Right renal cortex interstitium (tissue), 3 donors: Measurements from ENCODE around the gene ATP8B3. TPM values are rescaled to one million over a fixed set of nuclear protein-coding genes. Genes with fewer than 3 reads are reported as not detected.
"Not testable (repeated sequence)": the region's sequence is repeated elsewhere in the genome, so short reads cannot be mapped to it uniquely, and the experiment has no call there.

ENCODE experiments used
- DNase-seq, 3 donors: peaks; one replicate each; pipeline ENCODE4 v3.0.0-alpha.2; 2013; ENCODE audit warnings: low read depth in 3 of 3, low spot score in 2 of 3
- polyA plus RNA-seq, 3 donors: library from polyadenylated mRNA; unstranded; fragments of 120-200 nt; gene quantifications; one replicate each; pipeline ENCODE4 v1.2.1, GENCODE V29; 2013; ENCODE audit not compliant: insufficient read length in 3 of 3

The ATP8B3 gene
- polyA plus RNA-seq, 3 donors, result 0.45 to 0.65 (median 0.62) TPM

DNA sequence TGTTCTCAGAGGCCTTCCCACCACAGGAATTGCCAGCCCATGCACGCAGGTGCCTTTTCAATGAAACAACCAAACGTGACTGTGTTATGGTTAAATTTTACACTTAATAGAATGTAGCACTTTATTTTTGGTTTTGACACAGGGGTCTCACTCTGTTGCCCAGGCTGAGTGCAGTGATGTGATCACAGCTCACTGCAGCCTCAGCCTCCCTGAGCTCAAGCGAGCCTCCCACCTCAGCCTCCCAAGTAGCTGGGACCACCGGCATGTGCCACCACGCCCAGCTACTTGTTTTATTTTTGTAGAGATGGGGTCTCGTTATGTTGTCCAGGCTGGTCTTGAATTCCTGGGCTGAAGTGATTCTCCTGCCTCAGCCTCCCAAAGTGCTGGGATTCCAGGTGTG, 7.2 kb downstream of the ATP8B3 start:
- no peak for DNase-seq

DNA sequence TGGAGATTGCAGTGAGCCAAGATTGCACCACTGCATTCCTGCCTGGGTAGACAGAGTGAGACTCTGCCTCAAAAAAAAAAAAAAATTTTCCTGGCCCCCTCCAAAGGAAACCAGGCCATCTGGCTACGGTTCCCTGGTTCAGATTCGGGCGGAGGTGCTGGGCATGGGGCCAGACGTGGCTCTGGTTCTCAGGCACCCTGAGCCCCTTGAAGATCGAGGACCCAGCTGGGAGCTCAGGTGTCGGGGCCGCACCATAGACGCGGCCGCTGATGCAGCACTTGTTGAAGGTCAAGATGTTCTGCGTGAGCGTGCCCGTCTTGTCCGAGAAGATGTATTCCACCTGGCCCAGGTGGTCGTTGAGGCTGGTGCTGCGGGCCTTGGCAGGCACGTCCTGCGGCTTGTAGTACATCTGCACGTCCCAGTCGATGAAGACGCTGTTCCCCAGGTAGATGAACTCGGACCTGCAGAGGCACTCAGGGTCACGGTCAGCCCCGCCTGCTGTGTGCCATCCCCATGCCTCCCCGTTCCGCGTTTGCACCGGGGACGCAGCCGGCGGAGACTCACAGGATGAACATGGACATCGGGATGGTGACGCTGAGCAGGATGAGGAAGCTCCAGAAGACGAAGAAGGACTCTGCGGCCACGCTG, 12.3 kb downstream of the ATP8B3 start:
- DNase-seq, result no peak

DNA sequence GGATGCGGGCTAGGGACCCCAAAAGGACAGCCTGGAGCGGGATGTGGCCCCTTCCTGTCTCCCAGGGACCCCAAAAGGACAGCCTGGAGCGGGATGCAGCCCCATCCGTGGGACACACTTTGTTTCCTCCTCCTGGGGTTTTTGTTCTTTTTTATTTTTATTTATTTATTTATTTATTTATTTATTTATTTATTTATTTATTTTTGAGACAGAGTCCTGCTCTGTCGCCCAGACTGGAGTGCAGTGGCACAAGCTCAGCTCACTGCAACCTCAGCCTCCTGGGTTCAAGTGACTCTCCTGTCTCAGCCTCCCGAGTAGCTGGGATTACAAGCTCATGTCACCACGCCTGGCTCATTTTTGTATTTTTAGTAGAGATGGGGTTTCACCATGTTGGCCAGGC, 14.8 kb downstream of the ATP8B3 start:
- not testable (repeated sequence) for DNase-seq

DNA sequence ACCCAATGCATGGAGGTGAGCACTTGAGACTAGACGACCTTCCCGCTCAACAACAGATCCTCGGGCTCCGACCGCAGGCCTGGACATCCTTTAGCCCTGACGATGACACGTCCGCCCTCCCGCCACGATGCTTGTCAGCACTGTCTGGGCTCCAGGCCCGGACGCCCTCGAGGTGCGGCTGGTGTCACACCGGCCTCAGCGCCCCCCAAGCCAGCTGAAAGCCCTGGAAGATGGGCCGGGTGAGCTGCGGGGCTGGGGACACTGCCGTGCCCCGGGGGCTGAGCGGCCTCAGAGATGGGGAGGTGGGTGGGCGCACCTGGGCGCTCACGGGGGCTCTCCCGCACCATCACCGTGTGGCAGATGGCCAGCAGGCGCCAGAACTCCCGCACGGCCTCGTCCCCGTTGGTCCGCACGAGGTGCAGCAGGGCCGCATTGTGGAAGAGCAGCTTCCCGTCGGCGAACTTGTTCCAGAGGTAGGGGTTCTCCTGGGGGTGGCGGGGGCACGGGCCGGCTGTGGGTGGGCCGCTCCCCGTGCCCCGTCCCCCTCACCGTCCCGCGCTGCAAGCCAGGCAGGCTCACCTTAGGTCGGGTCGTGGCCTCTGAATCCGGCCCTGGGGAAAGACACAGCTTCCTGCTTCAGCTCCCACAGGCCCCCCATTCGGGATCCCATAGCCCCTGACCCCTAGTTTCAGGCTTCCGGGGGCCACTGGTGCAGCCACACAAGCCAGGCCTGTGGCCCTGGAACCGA, 15.5 kb downstream of the ATP8B3 start:
- DNase-seq, result no peak

DNA sequence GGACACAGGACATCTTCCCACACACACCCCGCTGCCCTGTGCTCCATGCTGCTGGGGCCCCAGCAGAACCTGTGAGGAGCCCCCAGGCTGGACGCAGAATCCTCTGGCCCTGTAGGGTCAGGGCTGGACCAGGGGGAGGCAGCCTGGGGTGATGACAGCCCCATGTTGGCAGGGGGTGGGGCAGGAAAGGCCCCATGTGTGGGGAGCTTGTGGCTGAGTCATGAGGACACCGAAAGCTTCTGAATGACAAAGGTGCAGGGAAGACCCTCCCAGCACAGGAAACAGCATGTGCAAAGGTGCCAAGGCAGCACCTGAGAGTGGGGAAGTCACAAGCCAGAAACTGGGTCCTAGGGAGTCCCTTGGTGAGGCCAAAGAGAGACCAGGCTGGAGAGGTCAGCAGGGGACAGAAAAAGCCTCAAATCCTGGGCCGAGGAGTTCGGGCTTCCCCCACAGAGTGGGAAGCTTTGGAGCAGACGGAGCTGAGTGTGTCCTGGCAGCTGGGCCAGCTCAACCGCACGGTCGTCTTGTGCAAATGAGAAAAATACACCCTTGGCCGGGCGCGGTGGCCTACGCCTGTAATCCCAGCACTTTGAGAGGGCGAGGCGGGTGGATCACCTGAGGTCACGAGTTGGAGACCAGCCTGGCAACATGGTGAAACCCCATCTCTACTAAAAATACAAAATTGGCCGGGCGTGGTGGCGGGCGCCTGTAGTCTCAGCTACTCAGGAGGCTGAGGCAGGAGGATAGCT, 17.5 kb downstream of the ATP8B3 start:
- no peak for DNase-seq

DNA sequence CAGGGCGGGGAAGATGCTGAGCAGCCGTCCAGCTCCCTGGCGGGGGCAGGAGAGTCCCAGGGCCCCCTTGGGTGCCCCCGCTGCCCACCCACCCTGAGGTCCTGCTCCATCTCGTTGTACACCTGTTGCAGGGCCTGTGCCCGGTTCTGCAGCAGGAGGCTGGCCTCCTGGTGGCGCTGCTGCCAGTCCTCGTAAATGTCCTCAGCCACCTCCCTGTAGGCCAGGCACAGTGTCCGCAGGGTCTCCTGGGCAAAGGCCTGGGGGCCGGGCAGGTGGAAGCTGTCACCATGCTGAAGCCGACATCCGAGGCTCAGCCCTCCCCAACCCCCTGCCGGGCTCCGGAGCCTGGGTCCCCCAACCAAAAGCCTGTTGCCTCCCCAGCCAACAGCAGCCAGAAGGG, 20.2 kb downstream of the ATP8B3 start:
- DNase-seq, result no peak

DNA sequence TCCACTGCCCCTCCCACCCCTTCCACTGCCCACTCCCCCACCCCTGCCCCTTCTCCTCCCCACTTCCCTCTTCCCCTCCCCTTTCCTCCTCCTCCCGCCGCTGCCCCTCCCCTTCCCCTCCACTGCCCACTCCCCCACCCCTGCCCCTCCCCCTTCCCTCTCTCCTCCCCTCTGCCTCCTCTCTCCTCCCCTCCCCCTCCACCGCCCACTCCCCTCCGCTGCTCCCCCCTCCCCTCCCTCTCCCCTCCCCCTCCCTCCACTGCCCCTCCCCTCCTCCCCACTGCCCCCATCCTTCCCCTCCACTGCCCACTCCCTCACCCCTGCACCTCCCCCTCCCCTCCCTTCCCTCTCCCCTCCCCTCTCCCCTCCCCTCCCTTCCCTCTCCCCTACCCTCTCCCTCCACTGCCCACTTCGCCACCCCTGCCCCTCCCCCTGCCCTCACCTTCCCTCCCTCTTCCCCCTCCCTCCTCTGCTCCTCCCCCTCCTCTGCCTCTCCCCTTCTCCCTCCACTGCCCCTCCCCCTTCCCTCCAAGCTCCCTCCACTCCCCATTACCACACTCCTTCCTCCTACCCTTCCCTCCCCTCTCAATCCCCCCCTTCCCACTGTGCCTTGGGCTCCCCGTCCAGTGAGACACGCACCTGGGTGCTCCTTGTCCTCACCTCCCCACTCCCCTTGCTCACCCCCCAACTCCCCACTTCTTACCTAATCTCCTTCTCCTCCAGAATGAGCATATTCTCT, 21.9 kb downstream of the ATP8B3 start:
- no peak for DNase-seq

DNA sequence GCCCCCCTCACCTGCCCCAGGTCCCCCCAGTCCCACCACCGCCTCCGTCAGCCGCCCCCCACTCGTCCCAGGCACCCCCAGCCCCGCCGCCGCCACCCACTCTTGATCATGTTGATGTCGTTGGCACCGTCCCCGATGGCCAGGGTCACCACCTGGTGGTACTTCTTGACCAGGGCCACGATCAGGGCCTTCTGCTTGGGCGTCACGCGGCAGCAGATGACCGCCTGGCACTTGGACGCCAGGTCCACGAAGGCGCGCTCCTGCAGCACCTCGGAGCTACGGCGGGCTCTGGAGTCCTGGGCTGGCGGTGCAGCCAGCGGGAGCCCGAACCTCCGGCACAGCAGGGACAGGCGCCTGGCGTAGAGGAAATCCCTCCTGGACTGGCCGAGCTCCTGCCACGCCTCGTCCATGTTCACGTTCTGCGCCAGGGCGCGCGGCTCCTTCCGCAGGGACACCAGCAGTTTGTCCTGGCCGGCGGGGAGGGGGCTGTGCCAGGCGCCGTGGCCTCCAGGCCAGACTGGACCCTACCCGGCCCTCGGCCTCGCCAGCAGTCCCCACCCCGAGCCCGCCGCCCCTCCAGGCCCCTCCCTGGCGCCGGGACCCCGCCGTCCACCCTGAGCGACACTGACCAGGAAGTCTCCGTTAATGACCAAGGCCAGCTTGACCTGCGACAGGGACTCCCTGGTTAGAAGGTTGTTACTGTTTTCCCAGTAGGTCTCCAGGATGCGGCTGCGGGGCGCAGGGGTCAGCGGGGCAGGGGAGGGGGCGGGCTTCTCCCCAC, 22.6 kb downstream of the ATP8B3 start:
- no peak for DNase-seq

DNA sequence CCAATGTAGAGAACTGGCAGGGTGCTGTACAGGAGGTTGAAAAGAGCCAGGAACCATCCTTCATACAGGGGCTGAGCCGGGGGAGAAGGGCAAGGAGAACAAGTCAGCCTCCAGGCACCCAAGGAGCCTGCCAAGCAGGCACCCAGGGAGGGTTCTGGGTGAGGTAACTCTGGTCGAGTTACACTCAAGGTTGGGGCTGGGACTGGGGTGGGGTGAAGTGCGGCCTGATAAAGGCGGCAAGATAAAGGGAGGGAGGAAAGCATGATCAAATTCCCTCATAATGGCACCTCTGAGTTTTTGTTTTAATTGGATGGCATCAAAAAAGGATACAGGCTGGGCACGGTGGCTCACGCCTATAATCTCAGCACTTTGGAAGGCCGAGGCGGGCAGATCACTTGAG, 25.0 kb downstream of the ATP8B3 start:
- no peak for DNase-seq

DNA sequence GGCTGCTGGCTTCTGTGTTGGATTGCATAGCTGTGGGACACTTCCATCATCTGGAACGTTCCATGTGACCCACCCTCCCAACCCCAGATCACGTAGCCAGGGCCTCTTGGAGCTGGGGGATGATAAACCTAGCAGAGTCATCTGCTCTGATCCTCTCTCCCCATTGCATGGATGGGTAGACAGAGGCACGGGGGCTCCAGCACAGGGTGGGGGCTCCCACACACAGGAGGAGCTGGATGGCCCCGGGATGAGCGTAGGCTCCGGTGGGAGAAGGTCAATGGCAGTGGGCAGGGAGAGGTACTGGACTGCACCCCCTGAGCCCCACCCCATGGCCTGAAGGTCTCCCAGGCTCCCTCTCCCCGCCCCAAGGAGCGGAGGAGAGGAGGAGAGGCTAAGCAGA, 25.4 kb downstream of the ATP8B3 start:
- DNase-seq, result no peak

DNA sequence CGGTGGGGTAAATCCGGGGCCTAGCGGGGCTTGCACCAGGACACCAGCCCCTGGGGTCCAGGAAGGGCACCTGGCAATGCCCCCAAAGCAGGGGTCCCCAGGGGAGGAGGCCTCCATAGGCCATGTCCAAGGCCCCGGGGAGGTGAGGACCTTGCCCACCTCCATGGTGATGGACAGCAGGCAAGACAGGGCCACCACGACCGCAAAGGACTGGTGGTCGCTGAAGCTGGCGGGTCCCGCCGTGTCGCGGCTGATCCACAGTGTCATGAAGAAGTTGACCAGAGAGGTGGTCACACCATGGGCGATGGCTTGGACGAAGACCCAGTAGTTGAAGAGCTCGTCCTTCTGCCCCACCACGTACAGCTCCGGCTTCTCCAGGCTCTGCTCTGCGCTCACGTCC, 26.8 kb downstream of the ATP8B3 start:
- no peak for DNase-seq

DNA sequence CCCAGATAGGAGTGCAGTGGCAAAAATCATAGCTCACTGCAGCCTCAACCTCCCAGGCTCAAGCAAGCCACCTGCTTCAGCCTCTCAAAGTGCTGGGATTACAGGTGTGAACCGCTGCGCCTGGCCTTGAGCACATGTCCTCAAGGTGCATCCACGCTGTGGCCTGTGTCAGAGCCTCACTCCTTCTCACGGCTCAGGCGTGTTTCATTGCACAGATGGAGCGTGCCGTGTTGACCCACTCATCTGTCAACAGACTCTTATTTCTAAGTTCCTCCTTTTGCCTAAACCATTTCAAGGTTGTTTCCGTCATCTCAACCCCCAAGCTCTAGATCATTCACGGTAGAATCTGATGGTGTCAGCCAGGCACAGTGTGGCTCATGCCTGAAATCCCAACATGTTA, 28.2 kb downstream of the ATP8B3 start:
- DNase-seq, result no peak

DNA sequence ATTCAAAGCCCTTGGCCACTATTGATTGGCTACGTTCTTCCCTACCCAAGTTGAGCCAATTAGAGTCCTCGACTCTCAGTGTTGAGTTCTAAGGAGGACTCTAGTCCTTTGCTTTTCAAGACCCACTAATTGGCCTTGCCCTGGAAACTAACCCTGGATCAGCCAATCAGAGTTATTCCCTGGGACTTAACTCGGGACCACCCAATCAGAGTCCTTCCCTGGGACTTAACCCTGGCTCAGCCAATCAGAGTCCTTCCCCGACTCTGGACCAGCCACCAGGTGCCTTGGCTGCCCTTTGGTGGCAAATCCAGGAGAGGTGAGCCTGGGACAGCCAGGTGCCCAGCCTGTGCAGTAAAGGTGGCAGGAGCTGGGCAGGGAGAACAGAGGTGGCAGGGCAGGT, 28.7 kb downstream of the ATP8B3 start:
- no peak for DNase-seq

DNA sequence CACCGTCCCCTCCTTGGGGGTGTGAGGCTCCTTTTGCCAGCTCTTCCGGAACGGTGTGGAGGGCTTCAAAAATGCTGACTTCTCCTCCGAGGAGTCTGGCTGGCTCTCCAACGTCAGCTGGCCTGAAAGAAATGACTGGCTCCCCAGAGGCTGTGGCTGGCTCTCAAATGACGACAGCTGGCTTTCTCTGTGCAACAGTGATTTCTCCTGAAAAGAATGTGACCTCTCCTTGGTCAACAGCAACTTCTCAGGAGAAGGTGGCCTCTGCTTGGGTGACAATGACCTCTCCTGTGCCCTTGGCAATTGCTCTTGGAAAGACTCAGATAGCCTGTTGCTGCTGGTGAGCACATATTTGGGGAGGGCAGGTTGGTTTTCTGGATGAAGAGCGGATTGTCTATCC, 29.6 kb downstream of the ATP8B3 start:
- DNase-seq, result no peak

DNA sequence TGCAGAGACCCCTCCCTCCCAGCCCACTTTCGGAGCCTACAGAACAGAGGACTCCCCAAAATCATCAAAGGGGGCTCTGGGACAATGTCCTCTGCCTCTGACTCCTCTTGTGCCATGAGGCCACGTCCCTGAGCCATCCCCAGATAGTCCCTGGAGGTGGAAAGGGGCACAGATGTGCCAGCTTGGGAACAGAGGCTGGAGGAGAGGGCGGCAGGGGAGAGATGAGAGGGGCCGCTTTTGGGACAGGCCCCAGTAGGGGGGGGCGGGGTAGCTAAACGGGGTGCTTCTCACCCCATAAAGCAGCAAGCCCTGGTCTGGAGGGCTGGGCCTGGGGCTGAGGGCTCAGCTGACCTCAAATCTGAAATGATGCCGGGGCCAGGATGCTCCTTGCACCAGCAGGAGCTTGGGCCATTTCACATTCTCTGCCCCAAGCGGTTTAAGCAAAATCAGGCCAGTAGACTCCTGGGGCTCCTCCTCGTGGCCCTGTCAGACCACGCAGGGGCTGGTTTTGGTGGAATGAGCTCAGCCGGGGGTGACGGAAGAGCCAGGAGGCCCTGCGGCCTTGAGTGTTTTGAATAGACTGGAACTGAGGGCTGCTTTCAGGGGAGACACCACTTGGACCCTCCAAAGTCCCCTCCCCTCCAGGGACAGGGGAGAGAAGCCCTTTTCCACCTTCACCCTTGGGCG, 31.7 kb downstream of the ATP8B3 start:
- no peak for DNase-seq

DNA sequence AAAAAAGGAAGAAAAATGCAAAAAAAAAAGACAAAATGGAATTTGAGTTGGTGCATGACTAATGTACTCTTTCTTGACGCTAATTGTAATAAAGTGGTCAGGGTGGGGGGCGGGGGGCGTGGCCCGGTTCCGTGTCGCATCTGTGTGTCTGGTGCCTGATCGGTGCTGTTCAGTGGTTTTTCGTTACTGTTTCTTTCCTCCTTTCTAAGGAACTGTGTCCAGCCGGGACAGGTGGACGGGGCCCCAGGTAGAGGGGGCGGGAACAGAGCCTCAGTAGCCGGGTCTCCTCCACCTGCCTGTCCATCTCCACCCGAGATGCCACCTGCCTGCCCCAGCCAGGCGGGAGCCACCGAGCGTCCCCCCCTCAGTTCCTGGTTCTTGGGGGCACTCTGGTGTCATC, 32.5 kb downstream of the ATP8B3 start:
- DNase-seq, result no peak

DNA sequence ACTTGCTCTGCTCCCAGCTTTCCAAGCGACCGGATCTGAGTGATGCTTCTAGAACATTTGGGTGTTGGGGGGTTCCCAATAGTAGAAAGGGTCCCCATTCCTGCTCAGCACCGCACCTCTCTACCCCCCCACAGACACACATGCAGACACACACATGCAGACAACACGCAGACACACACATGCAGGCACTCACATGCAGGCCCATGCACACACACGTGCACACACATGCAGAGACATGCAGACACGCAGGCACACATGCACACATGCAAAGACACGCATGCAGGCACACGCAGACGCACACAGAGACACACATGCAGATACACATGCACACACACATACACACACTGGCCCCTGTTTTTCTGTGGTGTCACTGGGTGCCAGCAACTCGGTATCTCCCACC, 34.9 kb downstream of the ATP8B3 start:
- DNase-seq, result no peak

DNA sequence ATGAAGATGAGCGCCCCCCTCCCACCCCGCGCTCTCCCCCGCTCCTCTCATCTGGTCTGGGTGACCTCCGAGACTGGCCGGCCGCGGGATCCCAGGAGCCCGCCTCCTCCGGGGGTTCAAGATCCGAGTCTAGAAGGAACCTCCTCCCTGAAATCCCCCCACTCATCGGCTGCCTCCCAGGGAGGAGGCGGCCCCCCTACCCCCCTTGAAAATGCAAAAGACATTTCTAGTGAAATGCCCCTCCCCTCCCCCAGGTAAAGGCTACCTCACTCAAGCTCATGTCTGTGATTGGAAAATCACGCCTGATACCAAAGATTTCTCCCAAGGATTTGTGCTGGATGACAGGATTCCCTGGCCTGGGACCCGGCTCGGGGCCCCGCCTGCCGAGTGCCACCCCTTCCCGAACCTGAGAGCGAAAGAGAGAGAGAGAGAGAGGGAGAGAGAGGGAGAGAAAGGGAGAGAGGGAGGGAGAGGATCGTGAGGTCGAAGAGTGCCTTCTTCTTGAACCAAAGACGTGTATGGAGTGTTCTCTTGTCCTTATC, 35.4 kb downstream of the ATP8B3 start:
- DNase-seq, result no peak

DNA sequence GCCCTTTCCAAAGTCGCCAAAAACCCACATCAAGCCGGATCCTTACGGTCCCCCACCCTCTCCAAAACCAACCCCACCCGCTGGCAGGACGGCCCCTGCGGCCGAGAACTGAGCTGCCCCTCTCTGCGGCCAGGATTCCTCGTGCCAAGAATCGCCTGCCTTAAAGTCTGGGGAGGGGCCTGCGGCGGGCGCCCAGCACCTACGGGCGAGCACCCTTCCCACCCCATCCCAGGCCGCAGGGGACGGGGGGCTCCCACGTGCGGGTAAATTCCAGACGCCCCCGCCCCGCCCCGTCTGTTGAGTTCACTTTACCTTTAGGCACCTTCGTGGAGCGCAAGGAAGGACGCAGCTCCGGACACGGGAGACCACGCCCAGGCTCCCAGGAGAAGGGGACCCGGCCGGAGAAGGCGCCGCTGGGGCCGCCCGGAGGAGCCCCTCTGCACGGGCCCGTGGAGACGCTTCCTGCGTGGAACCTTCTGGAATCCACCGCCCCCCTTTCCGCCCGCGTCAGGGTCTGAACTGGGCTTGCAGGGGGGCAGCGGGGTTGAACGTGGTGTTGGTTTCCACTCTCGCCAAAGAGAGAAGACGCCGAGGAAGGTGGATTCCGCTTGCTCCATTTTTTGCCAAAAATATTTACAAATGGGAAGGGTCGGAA, 36.0 kb downstream of the ATP8B3 start:
- no peak for DNase-seq
